ENCODE data around the gene HERC3. TPM values are rescaled to one million over a fixed set of nuclear protein-coding genes. Genes with fewer than 3 reads are reported as not detected.

HERC3 gene
- total and polyA plus RNA-seq, 2 of the 13 experiments (the other 11 are each of a cell fraction or from before 2014, with no cell fraction given) = 3.8 to 6.2 TPM

DNA sequence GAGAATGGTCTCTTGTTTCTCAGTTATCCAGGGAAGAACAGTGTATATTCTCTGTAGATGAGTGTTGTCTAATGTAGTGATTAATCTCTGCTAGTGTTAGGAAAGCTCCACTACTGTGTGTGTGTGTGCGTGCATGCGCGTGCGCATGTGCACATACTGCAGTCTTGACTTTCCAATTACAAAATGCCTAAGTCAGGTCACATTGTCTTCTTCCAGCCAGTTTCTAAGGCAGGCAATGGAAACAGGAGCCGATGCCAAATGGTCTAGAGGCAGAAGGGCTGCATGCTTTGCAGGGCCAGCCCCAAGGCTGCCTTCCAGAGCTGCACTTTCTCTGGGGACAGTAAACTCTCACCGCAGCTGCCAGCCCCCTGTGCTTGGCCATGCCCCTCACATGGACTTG, 135.9 kb downstream of the HERC3 start:
- no peak for DNase-seq (ENCODE audit: low spot score)
- intact Hi-C loops (cut with micrococcal nuclease; ENCODE audit: unreplicated experiment) = no loop called here

More for the DNA sequence above, 135.9 kb downstream of the HERC3 start:
- CTCF ChIA-PET (ENCODE audit: low intra/inter-chr PET ratio, low total read pairs) = no interaction called here
- Histone ChIP-seq H3K4me1 (ENCODE audit: insufficient read depth, low read length) (no peaks in the 10 kb centered on the region), H3K27me3 (ENCODE audit: control insufficient read depth in 1 of 2, insufficient read depth in 2 of 2, low read length in 2 of 2) (no peaks in the 10 kb centered on the region), H2AFZ (ENCODE audit: low read length) (no peak overlapping the region), H3K36me3 (replicated peaks in 1 of 2; ENCODE audit: control insufficient read depth in 1 of 2, insufficient read depth in 2 of 2, low read length in 2 of 2) (peaks cover 14 to 35% of the 10 kb centered on the region in 2 experiments), H3K79me2 (ENCODE audit: insufficient read depth, low read length) (no peaks in the 10 kb centered on the region), H4K20me1 (ENCODE audit: insufficient read depth, low read length) (no peaks in the 10 kb centered on the region), H3K4me2 (ENCODE audit: low read depth, low read length) (no peak overlapping the region), H3K9me3 (ENCODE audit: low read length) (no peaks in the 10 kb centered on the region), H3K9ac (ENCODE audit: insufficient read depth, low read depth, low read length) (no peak overlapping the region), H3K4me3 (replicated peaks in 1 of 3; ENCODE audit: insufficient read depth in 1 of 3, low read depth in 2 of 3, low read length in 3 of 3) (no peak overlapping the region), H3K27ac (ENCODE audit: extremely low read length, insufficient read depth, low read length) (no peak overlapping the region)
- no peak for FAIRE-seq
- no peak for TF ChIP-seq ZBTB26 (CRISPR knock-in tag; IDR thresholded peaks at IDR 0.05; ENCODE audit: borderline replicate concordance)
- TF ChIP-seq, protein P1, sequence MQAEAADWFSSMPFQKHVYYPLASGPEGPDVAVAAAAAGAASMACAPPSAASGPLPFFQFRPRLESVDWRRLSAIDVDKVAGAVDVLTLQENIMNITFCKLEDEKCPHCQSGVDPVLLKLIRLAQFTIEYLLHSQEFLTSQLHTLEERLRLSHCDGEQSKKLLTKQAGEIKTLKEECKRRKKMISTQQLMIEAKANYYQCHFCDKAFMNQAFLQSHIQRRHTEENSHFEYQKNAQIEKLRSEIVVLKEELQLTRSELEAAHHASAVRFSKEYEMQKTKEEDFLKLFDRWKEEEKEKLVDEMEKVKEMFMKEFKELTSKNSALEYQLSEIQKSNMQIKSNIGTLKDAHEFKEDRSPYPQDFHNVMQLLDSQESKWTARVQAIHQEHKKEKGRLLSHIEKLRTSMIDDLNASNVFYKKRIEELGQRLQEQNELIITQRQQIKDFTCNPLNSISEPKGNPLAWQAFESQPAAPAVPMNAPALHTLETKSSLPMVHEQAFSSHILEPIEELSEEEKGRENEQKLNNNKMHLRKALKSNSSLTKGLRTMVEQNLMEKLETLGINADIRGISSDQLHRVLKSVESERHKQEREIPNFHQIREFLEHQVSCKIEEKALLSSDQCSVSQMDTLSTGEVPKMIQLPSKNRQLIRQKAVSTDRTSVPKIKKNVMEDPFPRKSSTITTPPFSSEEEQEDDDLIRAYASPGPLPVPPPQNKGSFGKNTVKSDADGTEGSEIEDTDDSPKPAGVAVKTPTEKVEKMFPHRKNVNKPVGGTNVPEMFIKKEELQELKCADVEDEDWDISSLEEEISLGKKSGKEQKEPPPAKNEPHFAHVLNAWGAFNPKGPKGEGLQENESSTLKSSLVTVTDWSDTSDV (CRISPR knock-in tag; IDR thresholded peaks at IDR 0.05) = no peak
- no peak for TF ChIP-seq ZUFSP (CRISPR knock-in tag; IDR thresholded peaks at IDR 0.05; ENCODE audit: borderline replicate concordance)
- TF ChIP-seq, protein P2, sequence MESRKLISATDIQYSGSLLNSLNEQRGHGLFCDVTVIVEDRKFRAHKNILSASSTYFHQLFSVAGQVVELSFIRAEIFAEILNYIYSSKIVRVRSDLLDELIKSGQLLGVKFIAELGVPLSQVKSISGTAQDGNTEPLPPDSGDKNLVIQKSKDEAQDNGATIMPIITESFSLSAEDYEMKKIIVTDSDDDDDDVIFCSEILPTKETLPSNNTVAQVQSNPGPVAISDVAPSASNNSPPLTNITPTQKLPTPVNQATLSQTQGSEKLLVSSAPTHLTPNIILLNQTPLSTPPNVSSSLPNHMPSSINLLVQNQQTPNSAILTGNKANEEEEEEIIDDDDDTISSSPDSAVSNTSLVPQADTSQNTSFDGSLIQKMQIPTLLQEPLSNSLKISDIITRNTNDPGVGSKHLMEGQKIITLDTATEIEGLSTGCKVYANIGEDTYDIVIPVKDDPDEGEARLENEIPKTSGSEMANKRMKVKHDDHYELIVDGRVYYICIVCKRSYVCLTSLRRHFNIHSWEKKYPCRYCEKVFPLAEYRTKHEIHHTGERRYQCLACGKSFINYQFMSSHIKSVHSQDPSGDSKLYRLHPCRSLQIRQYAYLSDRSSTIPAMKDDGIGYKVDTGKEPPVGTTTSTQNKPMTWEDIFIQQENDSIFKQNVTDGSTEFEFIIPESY (CRISPR knock-in tag; IDR thresholded peaks at IDR 0.05) = 0 out of 2 replicates have a peak, but pooled peaks have one; percentile 39
- TF ChIP-seq GTF2F1 (IDR thresholded peaks at IDR 0.05; ENCODE audit: low read length) = no peak
- TF ChIP-seq, protein P3, sequence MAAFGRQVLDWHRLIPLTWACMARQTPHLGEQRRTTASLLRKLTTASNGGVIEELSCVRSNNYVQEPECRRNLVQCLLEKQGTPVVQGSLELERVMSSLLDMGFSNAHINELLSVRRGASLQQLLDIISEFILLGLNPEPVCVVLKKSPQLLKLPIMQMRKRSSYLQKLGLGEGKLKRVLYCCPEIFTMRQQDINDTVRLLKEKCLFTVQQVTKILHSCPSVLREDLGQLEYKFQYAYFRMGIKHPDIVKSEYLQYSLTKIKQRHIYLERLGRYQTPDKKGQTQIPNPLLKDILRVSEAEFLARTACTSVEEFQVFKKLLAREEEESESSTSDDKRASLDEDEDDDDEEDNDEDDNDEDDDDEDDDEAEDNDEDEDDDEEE (CRISPR knock-in tag; IDR thresholded peaks at IDR 0.05) = no peak
- no peak for TF ChIP-seq FOSL1 (CRISPR knock-in tag; IDR thresholded peaks at IDR 0.05; ENCODE audit: borderline replicate concordance)
- 93% methylated on average over 5 of the region's 6 CpGs for WGBS (ENCODE audit: low lambda C conversion rate)
- ATAC-seq = peak; percentile 22; the same call in 1 of the 3 replicates
- BruUV-seq (replicated peaks) = no TSS peak
- POLR2A ChIA-PET = no interaction called here
- in situ Hi-C loops (cut with HindIII; ENCODE audit: extremely low pct_ligation_motif_present, low pct_unique_long_range_greater_than_20kb) = no loop called here
